NB4 (cell line): ENCODE results near the gene POLR2E.

Experiments
- POLR2A ChIP-seq: IDR thresholded peaks from 2 replicates; pipeline ENCODE4 v1.6.1; 2011; ENCODE audit warnings: mild to moderate bottlenecking; ENCODE audit not compliant: insufficient read length; ENCODE audit errors: extremely low read depth
- TF ChIP-seq, protein P1 (sequence below): IDR thresholded peaks from one replicate; pipeline ENCODE4 v1.5.1; 2012; ENCODE audit warnings: low read depth, low read length

DNA sequence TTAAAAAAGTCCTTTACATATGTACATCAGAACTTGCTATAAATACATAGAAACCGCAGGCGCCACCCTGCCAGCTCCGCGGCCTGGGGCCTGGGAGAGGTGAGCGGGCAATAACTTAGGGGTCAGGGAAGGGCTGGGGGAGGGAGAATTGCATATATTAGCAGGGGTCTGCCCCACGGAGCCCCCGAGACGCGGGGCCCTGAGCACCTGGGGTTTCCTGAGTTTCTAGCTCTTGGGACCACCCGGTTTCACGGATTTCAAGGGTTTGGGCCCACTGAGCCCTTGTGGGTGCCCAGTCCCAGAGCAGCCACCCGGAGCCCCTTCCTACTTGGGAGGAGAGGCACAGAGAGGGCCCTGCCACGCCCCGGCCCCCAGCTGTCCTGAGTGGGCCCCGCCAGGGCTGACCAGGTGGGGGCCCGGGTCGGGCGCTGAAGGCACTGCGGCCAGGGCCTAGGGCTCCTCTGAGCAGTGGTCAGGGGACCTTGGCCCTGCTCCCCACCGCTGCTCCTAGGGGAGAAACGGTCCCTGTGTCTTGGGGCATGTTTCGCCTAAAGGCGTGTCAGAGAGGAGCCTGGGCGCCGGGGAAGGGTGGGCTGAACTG lies 12.6 kb upstream of the POLR2E start:
- TF ChIP-seq, protein P1, sequence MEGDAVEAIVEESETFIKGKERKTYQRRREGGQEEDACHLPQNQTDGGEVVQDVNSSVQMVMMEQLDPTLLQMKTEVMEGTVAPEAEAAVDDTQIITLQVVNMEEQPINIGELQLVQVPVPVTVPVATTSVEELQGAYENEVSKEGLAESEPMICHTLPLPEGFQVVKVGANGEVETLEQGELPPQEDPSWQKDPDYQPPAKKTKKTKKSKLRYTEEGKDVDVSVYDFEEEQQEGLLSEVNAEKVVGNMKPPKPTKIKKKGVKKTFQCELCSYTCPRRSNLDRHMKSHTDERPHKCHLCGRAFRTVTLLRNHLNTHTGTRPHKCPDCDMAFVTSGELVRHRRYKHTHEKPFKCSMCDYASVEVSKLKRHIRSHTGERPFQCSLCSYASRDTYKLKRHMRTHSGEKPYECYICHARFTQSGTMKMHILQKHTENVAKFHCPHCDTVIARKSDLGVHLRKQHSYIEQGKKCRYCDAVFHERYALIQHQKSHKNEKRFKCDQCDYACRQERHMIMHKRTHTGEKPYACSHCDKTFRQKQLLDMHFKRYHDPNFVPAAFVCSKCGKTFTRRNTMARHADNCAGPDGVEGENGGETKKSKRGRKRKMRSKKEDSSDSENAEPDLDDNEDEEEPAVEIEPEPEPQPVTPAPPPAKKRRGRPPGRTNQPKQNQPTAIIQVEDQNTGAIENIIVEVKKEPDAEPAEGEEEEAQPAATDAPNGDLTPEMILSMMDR: no peak
- no peak for TF ChIP-seq POLR2A
